SK-N-MC (cell line): ENCODE measurements around the gene KCTD6.

Source experiments
- EZH2 ChIP-seq: fragments of 200-600 bp; sonication (generic); IDR thresholded peaks from one replicate; pipeline ENCODE4 v1.6.1; 2017; ENCODE audit warnings: antibody characterized with exemption
- FOXP2 ChIP-seq: optimal IDR thresholded peaks from 2 replicates; pipeline ENCODE3; 2011; ENCODE audit warnings: mild to moderate bottlenecking, moderate library complexity; ENCODE audit not compliant: insufficient read depth; ENCODE audit errors: extremely low read length, control extremely low read depth
- POLR2AphosphoS5 ChIP-seq: IDR thresholded peaks from 2 replicates; pipeline ENCODE4 v1.6.1; 2012; ENCODE audit warnings: mild to moderate bottlenecking, low read depth, low read length, borderline replicate concordance

DNA sequence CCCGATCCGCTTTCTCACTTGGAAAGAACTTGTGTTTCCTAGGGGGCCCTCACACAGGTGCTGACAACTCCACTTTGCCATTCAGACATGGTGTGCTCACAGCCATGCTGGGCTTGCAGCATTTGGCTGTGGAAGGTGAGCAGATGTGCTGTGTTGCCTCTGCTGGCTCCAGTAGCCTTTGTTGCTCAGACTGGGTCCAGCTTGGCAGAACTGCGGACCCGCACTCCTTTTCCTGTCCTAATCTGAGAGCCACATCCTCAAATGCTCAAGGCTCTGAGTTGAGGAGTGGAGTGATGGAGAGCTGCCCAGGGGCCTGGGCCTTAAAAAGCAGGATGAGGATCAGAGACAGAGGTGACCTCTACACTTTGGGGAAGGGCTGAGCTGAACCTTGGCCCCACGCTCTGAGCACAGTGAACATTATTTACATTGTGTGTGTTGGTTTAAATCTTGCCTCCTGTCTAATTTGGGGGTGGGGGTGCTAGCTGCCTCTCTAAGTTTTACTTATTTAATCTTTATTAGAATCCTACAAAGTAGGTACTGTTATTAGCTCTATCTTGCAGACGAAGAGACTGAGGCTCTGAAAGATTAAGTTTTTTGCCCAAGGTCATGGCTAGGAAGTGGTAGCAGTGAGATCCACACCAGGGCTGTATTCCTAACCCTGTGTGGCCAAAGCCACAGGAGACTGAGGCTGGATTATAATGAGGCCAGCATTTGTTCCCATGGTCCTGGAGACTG, 27.9 kb downstream of the KCTD6 start:
- TF ChIP-seq EZH2 (no peak), POLR2AphosphoS5 (no peak), FOXP2 (no peak)
